Measurements from ENCODE around the gene B4GALT1.
"Not testable (repeated sequence)": the region's sequence is repeated elsewhere in the genome, so short reads cannot be mapped to it uniquely, and the experiment has no call there.

DNA sequence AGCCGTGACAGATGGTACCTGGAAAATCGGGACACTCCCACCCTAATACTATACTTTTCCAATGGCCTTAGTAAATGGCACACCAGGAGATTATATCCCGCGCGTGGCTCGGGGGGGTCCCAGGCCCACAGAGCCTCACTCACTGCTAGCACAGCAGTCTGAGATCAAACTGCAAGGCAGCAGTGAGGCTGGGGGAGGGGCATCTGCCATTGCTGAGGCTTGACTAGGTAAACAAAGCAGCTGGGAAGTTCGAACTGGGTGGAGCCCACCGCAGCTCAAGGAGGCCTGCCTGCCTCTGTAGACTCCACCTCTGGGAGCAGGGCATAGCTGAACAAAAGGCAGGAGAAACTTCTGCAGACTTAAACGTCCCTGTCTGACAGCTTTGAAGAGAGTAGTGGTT, 81.5 kb downstream of the B4GALT1 start:
- TF ChIP-seq, protein P1, sequence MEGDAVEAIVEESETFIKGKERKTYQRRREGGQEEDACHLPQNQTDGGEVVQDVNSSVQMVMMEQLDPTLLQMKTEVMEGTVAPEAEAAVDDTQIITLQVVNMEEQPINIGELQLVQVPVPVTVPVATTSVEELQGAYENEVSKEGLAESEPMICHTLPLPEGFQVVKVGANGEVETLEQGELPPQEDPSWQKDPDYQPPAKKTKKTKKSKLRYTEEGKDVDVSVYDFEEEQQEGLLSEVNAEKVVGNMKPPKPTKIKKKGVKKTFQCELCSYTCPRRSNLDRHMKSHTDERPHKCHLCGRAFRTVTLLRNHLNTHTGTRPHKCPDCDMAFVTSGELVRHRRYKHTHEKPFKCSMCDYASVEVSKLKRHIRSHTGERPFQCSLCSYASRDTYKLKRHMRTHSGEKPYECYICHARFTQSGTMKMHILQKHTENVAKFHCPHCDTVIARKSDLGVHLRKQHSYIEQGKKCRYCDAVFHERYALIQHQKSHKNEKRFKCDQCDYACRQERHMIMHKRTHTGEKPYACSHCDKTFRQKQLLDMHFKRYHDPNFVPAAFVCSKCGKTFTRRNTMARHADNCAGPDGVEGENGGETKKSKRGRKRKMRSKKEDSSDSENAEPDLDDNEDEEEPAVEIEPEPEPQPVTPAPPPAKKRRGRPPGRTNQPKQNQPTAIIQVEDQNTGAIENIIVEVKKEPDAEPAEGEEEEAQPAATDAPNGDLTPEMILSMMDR (IDR thresholded peaks at IDR 0.05; ENCODE audit: low read length): not testable (repeated sequence)
- not testable (repeated sequence) for TF ChIP-seq EZH2 (optimal IDR thresholded peaks at IDR 0.05; ENCODE audit: low read depth, low read length)
